HG02973 (cell line): Measurements from ENCODE around the gene SRRM2.

Experiments used
- ATAC-seq: cut with Tn5 transposase; IDR thresholded peaks from one replicate; pipeline ENCODE4 v1.9.1; 2021; ENCODE audit warnings: moderate library complexity; ENCODE audit not compliant: unreplicated experiment

SRRM2 gene

DNA sequence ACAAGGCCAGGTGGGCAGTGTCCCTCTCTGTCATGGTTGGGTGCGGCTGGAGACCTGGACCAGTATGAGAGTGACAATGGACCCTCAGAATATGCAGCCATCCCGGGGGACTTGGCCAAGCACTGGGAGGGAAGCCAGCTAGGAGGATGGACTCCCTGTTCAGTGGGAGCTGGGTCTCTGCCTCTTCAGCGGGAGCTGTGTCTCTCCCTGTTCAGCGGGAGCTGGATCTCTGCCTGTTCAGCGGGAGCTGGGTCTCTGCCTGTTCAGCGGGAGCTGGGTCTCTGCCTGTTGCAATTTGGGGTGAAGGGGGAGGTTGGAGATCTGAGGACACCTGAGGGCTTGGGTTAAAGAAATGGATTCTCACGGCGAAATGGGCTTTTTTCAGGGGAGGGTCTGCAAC lies 38.7 kb downstream of the SRRM2 start:
- ATAC-seq, result no peak

DNA sequence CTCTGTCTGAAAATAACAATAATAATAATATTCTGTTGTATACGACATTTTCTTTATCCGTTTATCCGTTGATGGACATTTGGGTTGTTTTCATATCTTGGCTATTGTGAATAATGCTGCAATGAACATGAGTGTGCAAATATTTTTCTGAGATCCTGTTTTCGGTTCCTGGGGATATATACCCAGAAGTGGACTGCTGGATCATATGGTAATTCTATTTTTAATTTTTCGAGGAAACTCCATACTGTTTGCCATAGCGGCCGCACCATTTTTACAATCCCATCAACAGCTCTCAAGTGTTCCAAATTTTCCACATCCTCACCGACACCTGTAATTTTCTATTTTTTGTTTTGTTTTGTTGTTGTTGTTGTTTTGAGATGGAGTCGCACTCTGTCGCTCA lies 40.5 kb downstream of the SRRM2 start:
- ATAC-seq, result no peak

DNA sequence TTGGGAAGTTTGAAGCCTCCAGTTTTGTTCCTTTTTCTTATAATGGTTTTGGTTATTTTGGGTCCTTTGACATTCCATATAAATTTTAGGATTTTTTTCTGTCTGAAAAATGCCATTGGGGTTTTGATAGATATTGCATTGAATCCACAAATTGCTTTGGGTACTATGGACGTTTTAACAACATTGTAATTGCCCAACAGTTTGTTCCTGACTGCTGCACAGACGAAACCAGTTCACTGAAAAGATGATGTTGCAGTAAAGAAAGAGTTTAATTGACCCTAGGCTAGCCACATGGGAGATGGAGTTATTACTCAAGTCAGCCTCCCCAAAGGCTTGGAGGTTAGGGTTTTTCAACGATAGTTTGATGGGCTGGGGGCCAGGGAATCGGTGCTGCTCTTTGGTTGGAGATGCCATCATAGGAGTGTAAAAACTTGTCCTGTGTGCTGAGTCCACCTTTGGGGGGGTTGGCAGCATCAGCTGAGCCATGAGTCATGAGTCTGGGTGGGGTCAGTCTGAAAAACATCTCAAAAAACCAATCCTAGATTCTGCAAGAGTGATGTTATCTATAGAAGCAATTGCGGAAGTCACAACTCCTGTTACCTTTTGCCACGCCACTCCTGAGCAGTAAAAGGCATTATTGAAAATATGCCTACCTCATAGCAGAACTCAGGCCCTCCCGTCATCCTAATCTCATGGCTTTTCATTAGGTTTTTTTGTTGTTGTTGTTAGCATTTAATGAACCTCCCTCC lies 43.1 kb downstream of the SRRM2 start:
- no peak for ATAC-seq

DNA sequence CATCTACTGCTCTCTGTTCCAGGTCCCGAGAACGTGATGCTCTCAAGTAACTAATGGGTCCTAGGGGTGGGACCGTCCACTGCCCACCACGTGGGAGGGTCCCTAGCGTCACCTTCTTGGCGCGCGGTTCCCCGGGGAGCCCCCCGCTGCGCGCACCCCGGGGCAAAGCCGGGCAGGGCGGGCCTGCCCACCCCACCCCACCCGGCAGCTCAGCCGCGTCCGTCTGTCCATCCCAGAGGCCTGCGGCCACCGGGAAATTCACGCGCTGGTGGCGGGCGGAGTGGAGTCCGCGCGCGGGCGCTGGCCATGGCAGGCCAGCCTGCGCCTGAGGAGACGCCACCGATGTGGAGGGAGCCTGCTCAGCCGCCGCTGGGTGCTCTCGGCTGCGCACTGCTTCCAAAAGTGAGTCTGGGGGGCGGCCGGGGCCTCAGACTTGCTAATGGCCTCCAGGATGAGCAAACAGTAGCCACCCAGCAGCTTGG lies 46.3 kb downstream of the SRRM2 start:
- no peak for ATAC-seq

DNA sequence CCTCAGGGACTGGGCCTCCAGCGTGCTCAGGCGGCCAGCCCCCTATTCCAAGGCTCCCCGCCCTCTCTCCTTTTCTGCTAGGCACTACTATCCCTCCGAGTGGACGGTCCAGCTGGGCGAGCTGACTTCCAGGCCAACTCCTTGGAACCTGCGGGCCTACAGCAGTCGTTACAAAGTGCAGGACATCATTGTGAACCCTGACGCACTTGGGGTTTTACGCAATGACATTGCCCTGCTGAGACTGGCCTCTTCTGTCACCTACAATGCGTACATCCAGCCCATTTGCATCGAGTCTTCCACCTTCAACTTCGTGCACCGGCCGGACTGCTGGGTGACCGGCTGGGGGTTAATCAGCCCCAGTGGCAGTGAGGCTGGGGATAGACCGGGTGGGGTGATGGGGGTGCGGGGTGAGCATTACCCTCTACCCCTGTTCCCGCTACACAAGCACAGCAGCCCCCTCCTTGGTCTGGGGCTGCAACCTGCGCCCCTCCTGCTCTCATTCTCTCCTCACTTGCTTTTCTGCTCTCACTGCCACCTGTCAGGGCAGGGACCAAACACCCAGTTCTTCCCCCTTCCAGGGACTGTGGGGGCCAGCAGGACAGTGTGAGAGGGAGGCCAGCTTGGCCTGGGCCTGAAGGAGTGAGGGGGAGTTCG lies 46.9 kb downstream of the SRRM2 start:
- no peak for ATAC-seq

DNA sequence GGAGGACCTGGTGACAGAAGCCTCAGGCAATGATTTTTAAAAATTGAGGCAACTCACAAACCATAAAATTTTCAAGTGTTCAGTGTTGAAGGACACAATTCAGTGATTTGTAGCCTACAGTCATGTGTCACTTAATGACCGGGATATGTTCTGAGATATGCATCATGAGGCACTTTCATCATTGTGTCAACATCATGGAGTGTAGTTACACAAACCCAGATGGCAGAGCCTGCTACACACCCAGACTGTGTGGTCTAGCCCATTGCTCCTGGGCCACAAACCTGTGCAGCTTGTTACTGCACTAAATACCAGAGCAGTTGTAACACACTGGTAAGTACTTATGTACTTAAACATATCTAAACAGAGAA lies 47.4 kb downstream of the SRRM2 start:
- ATAC-seq, result no peak

DNA sequence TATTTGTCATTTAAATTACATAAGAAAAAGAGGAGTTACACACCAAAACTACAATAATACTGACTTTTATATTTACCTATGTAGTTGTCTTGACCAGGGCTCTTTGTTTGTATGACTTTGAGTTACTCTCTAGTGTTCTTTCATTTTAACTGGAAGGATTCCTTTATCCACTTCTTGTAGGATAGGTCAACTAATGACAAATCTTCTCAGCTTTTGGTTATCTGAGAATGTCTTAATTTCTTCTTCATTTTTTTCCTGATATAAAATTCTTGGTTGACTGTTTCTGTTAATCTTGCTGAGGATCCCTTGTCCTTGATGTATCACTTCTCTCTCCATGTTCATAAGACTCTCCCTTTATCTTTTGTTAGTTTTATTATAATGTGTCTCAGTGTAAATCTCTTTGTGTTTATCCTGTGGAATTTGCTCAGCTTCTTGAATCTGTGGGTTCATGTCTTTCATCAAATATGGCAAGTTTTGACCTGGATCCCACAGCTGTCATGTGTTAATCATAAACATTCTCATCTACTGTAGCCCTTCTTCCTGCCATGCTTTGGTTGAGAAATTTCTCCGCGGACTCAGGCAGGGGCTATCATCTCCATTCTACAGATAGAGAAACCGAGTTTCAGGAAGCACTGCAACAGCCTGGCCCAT lies 51.2 kb downstream of the SRRM2 start:
- no peak for ATAC-seq

DNA sequence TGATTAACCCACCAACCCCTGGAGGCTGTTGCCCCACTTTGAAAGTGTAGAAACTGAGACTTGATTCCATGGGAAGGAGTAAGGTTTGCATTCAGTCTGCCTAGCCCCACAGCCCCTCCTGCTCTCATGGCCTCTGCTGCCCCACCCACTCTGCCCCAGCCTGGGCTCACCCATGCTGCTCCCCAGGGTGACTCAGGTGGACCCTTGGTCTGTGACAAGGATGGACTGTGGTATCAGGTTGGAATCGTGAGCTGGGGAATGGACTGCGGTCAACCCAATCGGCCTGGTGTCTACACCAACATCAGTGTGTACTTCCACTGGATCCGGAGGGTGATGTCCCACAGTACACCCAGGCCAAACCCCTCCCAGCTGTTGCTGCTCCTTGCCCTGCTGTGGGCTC lies 52.3 kb downstream of the SRRM2 start:
- no peak for ATAC-seq

DNA sequence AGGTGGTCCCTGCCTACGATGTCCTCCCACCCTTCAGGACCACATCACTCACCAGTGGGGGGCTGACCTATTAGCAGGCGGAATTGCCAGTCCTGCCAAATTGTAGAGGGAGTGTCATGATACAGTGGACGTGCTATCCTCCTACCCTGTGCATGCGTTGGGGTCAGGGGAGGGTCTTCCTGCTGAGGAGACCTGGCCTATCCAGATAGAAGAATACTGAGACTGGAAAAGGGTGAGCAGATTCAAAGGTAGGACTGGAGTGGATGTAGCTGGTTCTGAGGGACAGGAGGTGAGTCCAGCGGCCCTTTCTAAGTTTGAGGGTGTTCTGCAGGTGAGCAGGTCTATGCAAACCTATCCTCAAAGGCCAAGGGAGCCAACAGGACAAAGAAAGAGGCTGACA lies 53.8 kb downstream of the SRRM2 start:
- ATAC-seq, result no peak

DNA sequence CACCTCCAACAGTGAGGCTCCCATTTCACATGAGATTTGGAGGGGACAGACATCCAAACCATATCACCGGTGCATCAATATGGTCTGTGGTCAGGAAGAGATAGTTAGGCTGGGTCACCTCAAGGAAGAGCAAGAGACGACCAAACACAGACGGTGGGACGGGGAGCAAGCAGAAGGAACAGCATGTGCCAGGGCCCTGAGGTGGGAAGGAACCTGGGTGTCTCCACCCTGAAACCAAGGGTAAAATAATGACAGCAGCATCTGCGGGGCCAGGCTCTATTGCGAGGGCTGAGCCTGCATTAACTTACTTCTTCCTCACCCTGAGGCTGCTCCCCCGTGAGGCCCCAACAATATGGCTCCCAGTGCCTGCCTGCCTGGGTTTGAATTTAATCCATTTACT lies 55.7 kb downstream of the SRRM2 start:
- ATAC-seq, result no peak

DNA sequence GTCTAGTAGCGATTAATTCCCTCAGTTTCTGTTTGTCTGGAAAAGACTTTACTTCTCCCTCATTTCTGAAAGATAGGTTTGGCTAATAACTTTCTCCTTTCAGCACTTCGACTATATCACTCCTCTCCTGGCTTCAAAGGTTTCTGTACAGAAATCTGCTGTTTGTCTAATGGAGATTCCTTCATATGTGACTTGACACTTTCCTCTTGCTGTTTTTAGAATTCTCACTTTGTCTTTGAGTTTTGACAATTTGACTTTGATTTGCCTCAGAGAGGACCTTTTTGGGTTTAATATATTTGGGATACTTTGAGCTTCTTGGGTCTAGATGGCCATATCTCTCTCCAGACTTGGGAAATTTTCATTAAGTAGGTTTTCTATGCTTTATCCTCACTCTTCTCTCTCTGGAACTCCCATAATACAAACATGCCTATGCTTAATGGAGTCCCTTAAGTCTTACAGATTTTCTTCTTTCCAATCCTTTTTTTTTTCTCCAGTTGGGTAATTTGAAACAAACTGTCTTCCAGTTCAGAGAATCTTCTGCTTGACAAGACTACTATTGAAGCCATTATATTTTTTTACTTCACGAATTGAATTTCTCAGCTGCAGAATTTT lies 56.8 kb downstream of the SRRM2 start:
- no peak for ATAC-seq

DNA sequence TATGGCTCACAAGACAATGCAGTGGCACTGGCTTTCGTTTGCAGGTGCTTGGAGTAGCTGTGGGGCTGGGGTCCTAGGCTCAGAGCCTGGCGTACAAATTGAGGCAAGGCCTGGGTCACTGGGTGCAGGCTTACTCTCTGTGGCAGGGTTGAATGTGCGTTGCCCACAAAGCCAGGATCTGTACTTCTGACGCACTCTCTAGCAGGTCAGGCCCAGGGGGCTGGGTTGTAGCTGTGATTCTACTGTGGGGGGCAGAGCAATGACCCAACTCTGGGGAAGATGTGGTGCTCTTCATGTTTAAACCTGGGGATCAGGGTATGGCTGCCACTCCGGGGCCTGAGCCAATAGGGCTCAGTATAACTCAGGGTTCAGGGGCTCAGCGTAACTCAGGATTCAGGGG lies 58.2 kb downstream of the SRRM2 start:
- no peak for ATAC-seq

DNA sequence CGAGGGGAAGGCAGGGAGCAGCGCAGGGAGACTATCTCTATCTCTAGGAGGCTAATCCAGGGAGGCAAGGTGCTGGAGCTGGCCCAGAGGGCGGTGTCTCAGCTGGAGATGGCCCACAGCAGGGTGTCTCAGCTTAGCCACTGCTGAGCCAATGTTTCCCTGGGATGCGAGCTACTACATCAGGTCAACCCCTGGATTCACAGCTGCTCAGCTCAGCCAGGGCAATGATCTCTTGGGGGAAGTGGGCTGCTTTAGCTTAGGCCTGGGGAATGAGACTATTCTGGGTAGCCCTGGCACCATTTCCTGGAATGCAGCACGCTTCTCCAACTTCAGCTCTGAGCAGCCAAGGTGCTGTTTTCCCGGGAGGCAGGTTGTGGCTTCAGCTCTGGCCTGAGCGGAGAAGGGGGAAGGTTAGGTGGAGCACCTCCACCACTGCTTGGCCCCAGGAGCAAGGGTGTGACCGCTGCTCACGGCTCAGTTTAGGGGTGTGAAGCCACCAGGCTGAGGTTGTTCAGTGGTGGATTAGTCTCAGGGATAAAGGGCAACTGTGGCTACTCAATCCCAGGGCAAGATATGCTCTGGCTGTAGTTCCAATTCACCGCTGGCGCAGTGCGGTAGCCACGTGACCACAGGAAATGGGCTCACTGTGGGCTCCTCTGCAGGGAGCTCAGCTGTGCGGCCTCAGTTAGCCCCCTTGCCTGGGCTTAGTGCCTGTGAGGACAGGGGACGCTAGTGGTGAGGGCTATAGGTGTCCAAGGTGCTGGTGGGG lies 59.4 kb downstream of the SRRM2 start:
- ATAC-seq, result no peak

DNA sequence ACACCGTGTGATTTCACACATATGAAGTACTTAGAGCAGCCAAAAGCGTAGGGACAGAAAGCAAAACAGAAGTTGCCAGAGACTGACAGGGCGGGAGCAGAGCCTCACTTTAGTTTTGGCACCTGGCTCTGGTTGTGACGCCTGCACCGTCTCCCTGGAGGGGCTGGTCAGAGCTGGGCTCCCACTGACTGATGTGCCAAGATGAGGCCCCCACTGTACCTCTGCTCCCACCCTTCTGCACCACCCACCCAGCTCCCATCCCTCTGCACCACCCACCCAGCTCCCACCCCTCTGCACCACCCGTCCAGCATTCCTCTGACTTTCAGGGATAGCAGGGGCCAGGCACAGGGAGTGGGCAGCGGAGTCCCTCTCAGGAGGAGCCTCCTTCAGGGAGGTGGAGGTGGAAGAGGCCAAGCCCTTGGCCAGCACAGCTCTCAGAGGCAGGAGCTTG lies 61.4 kb downstream of the SRRM2 start:
- no peak for ATAC-seq

DNA sequence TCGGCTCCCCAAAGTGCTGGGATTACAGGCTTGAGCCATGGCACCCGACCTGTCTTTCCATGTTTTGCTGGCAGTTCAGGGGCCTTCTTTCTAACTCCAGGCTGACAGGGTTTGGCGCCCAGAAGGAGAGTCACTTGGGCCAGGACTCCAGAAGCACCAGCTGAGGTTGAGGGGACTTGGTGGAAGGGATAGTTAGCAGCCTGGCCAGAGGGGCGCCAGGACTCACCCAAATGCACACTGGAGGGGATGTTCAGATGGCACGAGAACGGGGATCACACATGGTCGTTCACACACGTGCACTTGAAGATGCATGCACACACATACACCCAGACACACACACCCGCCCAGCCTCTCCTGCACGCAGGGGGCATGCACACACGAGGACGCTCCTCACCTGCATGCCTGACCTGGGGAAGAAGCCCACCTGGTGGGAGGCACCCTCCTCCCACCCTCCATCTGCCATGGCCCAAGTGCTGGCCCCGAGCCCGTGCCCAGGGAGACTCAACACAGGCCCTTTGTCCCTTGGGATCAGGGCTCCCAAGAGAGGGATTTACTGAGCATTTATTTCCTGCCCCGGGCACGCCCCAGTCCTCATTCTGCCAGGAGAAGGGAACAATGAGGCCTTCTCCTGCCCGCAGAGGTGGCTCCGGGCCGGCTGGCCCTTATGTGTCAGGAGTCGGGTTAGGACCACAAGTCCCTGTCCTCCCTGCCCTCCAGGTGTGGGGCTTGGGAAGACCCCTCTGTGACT lies 62.3 kb downstream of the SRRM2 start:
- no peak for ATAC-seq

DNA sequence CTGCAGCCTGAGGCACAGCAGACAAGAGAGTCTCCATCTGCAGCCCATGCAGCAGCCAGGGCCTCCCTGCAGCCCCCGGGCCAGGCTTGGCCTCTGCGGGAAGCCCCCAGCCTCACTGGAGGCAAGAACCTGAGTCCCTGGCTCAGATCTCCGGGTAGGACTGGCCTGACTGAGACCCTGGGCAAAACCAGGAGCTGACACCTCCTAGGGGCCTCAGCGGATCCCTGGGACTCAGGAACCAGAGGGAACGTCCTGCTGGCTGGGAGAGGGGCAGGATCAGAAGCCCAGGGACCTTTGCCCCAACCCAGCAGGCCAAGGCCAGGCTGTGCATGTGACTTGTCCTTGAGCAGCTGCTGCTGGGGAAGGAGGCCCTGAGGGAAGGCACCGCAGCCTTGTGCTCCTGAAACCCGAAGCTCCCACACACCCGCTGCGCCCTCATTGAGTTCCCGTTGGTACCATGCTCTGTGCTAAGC lies 62.9 kb downstream of the SRRM2 start:
- ATAC-seq, result no peak

DNA sequence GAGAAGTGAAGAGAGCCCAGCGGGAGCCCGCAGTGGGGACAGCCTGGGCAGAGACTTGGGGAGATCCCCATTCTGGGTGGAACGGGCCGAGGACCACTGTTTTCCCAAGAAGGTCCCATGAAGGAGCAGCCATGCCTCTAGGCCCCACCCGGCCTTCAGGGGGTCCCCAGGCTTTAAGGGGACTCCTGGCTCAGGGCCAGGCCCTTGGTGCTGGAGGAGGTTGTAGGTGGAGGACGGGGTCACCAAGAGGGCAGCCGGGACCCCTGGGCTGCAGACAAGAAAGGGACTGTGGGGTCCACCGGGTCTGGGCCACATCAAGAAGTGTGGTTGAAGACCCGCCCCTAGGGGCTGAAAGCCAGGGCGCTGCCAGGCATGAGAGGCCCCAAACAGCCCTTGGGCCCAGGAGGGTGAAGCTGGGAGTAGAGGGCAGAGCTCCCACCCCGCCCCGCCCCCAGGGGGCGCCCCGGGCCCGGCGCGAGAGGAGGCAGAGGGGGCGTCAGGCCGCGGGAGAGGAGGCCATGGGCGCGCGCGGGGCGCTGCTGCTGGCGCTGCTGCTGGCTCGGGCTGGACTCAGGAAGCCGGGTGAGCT lies 64.4 kb downstream of the SRRM2 start, which contains the start of gene PRSS21:
PRSS21 (plus strand) TSS at position 487 of the 589 bp plus-strand sequence; CDS start at position 519, 32 bp downstream.
- no peak for ATAC-seq

DNA sequence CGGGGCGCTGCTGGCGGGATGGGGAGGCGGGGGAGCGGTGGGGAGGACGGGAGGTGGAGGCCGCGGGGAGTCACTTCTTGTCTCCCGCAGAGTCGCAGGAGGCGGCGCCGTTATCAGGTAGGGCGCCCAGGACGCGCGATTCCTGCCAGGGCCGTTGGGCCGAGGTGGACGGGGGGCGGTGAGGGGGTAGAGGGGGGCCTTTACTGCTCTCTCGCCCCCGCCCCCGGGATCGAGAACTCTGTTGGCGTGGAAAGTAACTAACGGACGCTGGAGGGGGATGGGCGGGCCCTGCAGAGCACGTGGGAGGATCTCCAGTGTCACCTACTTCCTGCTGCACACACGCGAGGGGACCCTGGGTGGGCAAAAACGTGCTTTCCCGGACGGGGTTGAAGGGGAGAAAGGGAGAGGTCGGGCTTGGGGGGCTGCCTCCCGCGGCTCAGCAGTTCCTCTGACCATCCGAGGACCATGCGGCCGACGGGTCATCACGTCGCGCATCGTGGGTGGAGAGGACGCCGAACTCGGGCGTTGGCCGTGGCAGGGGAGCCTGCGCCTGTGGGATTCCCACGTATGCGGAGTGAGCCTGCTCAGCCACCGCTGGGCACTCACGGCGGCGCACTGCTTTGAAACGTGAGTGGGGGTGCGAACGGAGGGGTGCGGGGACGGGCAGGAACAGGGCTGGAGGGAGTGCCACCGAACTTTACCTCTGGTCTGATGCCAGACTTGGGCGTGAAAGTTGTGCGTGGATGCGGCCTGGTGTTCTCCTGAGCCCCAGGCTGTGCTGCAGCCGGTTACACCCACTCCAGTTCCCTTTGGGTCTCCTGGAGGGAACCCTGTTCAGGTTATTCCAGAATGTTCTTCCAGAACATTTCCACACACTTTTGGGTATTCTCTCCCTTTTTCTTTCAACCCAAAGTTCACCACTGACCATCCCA lies 65.2 kb downstream of the SRRM2 start:
- ATAC-seq, result no peak
